Stimulated activated CD8-positive, alpha-beta memory T cell treated with anti-CD3 and anti-CD28 coated beads, Interleukin-4, amount 100 ng/mL, for 4 hours (primary cell): ENCODE measurements around the gene BOC.

Source experiments
- DNase-seq, 2 donors: peaks; one replicate each; pipeline ENCODE4 v3.0.0-alpha.2; 2020; ENCODE audit warnings: low read depth in 2 of 2, low spot score in 1 of 2

The BOC gene

DNA sequence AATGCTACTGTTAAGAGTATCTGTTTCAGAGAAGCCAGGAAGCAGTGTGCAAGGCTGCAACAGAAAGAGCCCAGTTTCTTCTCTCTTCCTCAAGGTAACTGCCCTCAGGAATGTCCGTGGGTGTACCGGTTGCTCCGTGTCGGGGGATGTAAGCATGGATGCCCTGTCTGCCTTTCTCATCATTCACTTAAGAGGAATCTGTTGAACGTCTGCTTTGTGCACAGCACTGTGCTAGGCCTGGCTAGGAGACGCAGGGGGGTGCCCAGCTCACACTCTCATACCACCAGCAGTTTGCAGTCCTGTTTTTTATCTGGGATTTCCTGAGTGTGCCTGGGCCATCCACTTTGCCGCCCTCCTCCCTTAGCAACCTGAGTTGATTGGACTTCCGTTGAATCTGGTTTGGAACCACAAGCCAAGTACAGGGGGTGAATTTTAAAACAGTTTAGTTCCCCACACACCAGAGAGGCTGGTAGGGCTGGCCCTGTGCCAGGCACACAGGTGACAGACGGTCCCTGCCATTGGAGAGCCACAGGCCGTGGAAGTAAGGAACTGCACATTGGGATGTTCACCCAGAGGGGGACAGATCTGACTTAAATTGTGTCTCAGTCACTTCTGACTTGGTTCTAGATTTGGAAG is 11.2 kb downstream of the BOC start:
- no peak for DNase-seq

DNA sequence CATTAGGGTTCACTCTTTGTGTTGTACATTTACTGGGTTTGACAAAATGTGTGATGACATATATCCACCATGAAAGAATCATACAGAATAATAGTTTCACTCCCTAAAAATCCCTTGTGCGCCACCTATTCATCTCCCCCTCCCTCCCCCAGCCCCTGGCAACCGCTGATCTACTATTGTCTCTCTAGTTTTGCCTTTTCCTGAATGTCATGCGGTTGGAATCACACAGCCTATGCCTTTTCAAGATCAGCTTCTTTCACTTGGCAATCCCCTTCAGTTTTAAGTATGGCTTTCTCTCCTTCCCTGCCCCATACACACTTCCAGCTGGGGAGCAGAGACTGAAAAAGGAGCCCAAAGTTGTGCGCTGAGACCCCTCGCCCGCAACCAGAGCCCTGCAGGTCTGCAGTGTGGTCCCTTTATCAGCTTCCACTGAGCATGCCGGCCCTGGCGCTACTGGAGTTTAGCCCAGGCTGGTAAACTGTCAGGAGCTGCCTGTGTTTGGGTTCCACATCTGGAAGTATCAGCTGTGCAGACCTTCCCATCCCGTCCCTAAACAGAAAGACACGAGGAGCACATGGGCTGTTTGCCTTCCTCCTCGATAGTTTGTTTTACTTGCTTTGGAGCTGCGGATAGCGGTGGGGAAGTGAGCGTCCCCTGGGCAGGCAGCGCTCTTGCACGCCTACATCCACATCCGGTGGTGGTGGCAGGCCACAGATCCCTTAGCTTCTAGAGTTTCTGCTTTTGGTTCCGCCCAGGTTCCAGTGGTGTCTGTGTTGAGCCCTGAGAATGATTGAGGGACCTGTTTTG is 12.3 kb downstream of the BOC start:
- DNase-seq = no peak

DNA sequence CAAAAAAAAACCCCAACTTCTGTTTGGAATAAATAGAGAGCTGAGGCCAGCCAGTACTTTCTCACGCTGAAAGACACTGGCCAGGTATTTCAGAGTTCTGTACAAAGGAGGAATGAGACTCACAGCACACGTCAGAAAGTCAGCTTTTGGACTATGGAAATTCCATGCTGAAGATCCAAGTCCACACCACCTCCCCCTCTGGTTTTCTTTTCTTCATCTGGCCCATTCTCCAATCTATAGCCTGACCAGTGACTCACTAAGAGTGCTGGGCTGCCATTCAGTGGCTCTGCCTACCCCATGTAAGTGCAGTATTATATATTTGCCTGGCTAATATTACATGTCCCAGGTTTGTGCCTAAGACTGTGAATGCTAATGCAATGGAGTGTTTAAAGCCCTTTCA is 13.9 kb downstream of the BOC start:
- no peak for DNase-seq

DNA sequence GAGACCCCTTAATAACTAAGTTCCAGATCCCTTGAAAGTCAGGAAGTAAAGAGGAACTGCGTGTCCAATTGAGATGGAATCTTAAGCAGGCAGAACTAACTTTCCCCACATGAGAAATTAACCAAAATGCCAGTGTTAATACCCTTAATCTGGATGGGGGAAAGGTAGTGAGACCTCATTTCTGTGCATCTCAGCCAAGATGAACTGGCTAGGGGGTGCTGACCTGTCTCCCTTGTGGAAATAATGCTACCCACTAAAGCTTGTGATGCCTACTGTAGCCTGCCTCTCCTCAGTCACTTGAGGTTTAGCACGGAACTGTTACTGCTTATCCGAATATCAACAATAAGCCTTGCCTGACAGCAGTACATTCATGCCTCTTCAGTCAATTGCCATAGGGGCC is 15.1 kb downstream of the BOC start:
- DNase-seq = no peak

DNA sequence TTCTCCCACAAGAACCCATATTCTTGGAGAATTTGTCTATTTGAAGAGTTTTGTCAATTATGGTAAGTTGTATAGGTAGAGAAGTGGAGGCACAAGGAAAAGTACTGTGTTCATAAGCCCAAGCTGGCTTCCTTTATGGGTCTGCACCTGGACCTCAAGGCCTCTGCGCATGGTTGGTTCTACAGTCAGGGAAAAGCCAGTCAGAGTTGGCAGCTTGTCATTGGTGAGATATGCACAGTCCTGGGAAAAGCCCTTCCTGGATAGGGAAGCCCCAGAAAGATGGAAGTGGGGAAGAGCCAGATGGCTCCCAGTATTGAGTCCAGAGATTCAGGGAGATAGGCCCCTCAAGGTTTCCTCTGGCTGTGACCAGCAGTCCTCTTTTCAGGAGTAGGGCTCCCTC is 15.8 kb downstream of the BOC start:
- DNase-seq = no peak

DNA sequence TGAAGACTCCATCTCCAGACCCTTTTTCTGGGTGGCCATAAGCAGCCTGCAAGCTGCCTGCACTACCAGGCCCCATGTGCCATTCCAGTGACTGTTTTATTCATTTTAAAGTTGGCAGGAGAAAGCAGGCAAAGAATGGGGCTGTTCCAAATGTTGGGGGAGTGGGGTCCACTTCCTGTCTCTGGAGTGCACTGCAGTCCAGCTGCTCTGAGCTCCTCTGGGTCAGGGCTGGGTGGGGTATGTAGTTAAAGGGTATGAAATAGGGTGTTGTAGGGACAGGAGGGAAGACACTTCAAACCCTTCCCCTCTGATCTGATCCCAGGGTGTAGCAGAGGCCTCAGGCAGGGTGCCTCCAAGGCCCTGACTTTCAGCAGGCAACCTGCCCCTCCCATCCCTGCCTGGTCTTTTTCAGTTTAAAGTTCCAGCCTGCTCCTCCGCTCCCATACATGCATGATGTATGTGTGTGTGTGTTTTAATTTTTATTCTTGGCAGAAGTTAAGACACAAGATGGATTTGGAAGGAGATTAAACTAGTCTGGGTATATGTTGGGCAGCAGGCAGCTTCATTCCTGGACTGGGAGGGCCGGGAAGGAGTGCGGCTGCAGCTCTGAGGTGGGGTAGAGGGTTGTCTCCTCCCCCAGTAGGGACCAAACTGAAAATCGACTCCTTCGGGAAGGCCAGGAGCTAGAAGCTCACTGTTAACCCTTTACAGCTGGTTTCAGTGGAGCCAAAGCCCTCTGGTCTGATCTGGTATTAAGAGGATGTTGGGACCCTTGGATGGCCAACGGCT is 17.3 kb downstream of the BOC start:
- DNase-seq = no peak

DNA sequence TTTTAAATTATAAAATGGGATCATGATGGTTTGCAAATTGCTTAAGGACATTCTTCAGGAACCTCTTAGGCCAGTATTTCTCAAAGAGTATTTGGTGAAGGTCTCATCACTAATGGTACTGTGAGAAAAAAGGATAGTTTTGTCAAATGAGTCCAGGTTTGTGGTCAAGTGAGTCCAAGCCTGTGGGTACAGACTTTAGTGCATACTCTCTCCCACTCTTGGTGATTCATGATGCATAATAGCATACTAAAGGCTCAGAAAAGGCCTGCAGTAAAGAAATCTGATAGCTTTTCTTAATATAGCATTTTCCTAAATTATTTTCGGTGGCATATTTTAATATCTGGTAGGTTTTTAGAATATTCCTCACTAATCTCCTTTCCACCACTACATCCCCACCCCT is 20.0 kb downstream of the BOC start:
- DNase-seq = no peak

DNA sequence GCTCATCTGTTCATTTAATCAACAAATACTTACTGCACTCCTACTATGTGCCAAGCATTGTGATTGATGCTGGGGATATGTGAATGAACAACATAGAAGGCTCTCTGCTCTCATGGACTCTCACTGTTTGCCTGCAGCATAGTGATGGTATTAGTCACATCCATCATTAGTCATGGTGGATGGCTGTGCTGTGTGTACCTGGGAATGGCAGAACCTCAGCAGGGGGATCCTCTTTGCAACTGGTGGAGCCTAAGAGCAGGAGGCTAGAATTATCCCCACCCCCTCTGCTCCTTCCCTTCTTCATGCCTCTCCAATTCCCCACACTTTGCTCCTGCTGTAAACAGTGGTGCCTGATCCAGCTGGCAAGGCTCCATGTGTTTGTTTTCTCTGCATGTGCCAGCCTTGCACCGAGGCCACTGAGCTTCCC is 20.5 kb downstream of the BOC start:
- DNase-seq = no peak

DNA sequence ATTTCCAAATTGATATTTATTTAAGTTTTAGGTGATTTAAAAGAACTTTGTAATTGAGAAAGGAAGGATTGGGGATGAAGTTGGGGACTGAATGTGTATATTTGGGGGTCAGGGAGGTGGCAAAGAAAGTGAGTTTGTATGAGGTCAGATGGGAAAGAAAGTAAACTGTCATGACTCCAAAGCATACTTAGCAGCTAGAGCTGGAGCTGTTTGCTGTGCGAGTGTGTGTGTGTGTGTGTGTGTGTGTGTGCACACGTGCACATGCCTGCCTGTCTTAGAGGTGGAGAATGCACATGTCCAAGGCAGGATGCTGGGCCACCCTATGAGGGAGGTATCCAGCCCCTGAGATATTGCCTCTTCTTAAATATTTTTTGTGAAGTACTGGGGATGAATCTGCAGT is 21.0 kb downstream of the BOC start:
- DNase-seq = no peak

DNA sequence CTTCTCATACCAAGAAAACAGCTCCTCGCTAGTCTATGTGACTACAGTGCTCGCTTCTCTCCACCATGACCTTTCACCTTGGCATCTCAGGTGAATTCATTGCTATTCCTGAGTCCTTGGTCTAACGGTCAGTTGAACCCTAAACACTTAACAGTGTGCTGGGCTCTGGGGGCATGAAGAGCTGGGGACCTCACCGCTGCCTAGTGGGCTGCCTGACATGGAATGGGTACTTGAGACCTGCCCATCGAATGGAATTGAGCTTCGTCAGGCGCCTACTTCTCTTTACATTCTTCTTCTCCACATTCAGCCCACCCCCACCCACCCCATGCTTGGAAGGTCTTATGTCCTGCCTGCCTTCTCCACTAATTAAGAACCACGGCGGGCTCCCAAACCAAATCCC is 22.1 kb downstream of the BOC start:
- no peak for DNase-seq

DNA sequence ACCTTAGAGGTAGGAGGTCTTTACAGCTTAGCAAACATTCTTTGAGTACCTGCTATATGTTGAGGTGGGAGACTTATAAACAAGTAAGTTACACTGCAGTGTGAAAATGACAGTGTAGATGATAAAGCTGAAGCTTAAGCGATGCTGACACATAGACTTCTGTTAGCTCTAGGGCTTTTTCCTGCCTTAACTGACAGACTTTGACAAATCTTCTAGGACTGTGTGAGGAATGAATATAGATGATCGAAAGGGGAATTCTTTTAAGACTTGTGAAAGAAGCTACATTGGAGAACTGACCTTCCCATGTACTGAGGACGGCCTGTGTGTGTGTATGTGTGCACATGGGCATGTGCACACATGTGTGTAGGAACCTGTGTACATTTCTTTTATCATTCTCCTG is 22.7 kb downstream of the BOC start:
- no peak for DNase-seq

DNA sequence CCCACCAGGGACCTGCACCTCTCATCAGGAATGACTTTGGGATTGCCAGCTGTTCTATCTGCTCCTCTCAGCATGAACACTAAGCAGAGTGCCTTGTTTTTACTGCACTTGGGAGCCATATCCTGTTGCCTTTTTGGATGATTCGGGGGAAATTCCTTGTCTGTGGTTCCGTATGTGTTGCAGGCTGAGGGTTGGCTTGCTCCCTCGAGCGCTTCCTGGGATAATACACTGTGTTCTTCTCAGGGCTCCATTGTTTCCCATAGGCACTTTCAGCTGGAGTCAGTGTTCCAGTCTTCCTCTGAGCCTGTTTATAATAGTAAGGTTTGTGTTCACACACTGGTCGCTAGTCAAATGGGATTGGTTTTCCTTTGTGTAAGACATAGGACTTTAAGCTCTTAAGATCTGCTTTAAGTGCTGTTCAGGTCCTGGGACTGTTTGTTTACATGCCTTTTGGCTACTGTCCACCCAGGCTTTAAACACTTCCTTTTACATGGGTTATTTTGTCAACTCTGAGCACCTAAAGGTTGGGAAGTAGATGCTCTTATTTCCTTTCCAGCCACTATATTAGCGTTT is 23.4 kb downstream of the BOC start:
- no peak for DNase-seq

DNA sequence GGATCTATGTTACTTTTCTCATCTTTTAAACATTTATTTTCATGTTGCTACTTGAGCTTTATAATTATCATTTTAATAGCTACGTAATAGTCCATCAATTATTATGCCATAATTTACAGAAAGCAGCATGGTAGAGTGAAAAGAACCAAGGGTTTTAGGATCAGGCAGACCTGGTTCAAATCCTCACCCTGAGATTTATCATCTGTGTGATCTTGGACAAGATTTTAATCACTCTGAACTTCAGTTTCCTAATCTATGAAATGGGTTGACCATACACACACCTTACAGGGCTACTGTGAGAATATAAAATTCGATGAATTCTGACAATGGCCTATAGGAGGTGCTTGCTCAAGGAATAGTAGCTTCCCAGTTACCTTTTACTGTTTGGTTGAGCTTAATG is 27.1 kb downstream of the BOC start:
- no peak for DNase-seq

DNA sequence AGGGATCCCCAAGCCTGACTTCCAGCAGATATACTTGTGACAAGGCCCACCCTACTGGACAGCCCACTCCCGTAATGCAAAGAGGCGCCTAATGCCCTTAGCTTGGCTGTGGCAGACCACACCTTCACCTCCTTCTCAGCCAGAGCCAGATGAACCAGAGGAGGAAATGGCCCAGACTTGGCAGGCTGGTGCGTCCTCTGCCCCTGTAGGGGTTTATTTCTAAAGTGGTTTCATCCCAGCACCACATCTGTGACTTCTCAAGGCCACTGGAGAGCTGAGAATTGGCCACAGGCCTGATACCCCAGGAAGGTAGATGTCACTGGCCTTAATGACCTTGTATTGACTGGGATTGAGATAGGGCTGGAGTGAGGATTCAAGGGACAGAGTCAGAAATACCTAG is 29.5 kb downstream of the BOC start:
- no peak for DNase-seq

DNA sequence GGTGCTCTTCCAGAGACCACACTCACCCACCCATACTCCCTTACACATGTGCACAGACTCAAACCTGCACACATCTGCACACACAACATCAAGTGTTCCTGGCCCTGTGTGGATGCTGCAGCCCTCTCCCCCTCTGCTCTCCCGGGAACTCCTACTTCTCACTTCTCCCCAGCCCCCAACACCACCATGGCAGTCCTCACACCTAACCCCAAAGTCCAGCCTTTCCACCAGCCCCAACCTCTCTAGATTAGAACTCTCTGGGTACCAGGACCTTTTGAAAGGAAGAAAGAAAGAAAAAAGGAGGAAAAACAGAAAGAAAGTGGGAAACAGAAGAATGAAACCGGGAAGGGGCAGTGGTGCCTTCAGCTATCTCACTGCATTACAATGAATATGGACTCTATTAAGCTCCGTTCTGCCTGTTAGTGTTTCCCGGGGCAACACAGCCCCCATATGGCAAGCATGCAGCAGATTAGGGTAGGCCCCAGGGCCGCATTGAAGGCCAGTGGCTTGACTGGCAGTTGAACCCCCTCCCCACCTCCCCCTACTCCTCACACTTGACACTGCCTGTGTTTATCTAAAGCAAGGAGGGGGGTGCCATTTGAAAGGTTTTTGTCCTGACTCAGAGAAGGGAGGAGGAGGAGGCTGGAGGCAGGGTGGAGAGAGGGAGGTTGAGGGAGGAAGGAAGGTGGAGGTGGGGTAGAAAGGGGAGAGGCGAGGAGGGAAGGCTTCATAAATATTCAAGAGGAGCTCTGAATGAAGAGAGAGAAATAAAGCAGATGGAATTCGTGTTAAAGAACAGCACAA is 30.1 kb downstream of the BOC start:
- DNase-seq = no peak

DNA sequence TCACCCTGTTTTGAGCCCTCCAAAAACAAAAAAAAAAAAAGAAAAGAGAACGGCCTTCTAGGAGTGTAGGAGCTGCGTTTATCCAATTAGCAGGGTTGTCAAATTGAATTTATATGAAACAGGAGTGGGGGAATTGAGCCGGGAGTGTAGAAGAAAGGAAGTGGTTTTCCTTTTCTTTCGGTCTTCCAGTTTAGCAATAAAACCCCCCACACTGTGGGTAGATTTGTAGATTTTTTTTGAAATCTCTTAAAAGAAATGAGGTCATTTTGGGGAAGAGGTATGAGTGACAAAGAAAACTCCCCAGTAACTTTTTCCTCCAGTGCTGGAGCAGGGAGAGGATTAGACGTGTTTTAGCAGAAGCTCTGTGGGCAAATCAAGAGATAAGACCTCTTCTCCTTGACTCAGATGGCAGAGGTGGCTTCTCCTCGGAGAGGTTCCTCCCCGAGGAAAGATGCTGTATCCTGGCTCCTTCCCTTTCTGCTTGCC is 30.8 kb downstream of the BOC start:
- DNase-seq = no peak

DNA sequence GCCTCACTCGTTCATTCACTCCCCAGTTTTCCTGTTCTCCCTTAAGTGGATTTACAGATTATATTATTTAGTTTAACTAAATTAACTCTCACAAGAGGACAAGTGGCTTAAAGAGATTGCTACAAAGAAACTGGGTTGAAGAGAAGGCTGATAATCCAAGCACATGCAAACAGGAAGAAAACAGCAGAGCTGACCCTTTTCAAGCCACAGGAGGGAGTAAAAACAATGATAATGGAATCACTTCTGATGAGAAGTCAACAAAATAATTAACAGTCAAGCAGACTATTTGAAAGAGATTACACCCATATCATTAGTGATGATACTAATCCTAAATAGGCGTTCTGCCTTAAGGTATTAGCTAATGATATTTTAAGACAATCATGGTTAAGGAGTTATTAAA is 31.7 kb downstream of the BOC start:
- DNase-seq = no peak

DNA sequence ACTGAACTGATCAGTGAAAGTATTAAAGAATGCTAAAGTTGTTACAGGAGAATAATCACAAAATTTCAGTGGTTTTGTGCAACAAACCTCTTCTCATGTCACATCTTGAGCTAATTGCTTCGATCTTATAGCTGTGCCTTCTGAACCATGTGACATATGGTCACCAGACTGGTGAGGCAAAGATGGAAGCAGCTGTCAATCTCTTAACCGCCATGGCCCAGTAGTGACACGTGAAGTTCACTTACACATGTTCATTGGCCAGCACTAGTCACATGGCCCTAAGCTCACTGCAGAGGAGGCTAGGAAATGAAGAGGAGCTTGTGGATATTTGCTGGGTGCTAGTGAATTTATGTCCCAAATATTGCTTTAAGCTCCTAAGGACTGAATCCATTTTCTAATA is 32.5 kb downstream of the BOC start:
- DNase-seq = no peak

DNA sequence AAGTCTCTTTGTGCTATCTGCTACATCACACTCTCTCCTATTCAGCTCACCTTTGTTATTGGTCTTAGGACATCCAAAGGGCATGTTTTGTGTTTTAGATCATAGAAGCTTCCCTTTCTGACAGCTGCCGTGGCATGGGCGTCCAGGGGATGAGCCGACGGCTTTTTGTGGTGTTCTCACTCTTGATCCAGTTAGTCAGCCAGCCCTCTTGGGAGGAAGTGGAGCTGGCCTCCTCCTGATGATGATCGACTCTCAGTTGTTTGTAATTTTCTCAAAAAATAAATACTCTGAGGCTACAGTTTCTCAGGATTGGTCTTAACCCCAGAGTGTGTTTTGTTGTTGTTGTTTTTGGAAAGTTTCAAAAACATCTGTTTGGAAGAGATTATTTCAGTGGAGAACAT is 34.4 kb downstream of the BOC start:
- no peak for DNase-seq

DNA sequence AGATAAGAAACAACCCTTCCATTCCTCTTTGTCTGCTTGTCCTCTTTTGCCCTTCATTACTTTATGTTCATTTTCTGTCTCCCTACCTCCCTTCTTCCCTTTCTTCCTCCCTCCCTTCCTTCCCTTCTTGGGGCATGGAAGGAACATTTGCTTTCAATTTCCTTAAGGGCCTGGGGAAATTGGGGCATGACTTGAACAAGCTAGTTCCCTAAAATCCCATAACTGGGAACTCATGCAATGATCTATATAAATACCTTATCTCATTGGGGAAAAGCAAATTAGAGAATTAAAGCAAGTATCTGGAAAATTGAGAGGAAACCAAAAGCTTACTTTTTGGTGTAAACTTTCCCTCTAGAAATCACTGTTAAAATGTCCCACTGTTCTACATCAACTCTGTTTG is 35.7 kb downstream of the BOC start:
- DNase-seq = no peak
